GM18505 (cell line): ENCODE results near the gene GPR85.

Experiments
- ATAC-seq: cut with Tn5 transposase; IDR thresholded peaks from one replicate; pipeline ENCODE4 v1.9.1; 2021; ENCODE audit not compliant: unreplicated experiment
- POLR2A ChIP-seq: IDR thresholded peaks from 4 replicates; pipeline ENCODE4 v1.6.1; 2011; ENCODE audit warnings: borderline replicate concordance; ENCODE audit not compliant: insufficient read depth, insufficient read length; ENCODE audit errors: extremely low read depth

The GPR85 gene

GRCh38 chr7:113094517-113095249 is 8.1 kb upstream of the GPR85 start:
- TF ChIP-seq POLR2A, result no peak
- ATAC-seq, result no peak

GRCh38 chr7:113093561-113093960 is 6.9 kb upstream of the GPR85 start:
- no peak for ATAC-seq
- TF ChIP-seq POLR2A, result no peak

- no peak for TF ChIP-seq POLR2A
- ATAC-seq, result no peak
Observed at GRCh38 chr7:113092762-113093161, 6.1 kb upstream of the GPR85 start.

GRCh38 chr7:113087071-113087998 is 708 bp upstream of the GPR85 start:
- ATAC-seq, result no peak
- TF ChIP-seq POLR2A, result no peak

GRCh38 chr7:113085781-113086390 is 741 bp downstream of the GPR85 start:
- ATAC-seq, result no peak
- TF ChIP-seq POLR2A, result no peak

- no peak for TF ChIP-seq POLR2A
- no peak for ATAC-seq
Observed at GRCh38 chr7:113084496-113085172, 2.0 kb downstream of the GPR85 start.

- no peak for ATAC-seq
- TF ChIP-seq POLR2A, result no peak
Observed at GRCh38 chr7:113083816-113084495, 2.7 kb downstream of the GPR85 start.

GRCh38 chr7:113083132-113083815 is 3.4 kb downstream of the GPR85 start:
- ATAC-seq, result peak; percentile 36
- no peak for TF ChIP-seq POLR2A

GRCh38 chr7:113078331-113078730 is 8.3 kb downstream of the GPR85 start:
- TF ChIP-seq POLR2A, result no peak
- ATAC-seq, result no peak

GRCh38 chr7:113076703-113077102 is 9.9 kb downstream of the GPR85 start:
- no peak for TF ChIP-seq POLR2A
- ATAC-seq, result no peak

- TF ChIP-seq POLR2A, result no peak
- ATAC-seq, result peak; percentile 95
Observed at GRCh38 chr7:113071465-113071864, 15.2 kb downstream of the GPR85 start.

DNA sequence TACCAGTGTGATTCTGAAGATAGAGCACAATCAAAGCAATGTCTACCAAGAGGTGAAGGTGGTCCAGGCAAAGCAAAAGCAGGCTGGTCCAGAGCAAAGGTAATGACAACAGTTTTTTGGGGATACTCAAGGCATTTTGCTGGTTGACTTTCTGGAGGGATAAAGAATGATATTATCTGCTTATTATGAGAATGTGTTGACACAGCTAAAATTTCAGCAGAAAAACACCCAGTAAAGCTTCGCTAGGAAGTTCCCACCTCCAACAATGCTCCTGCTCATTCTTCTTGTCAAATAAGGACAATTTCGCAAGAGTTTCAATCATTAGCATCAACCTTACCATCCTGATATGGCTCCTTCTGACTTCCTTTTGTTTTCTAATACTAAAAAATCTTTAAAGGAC is 24.1 kb downstream of the GPR85 start:
- ATAC-seq, result no peak
- no peak for TF ChIP-seq POLR2A
